Left ventricle myocardium inferior (tissue), 1 donor: ENCODE results near the gene LMLN. TPM values are rescaled to one million over a fixed set of nuclear protein-coding genes. Genes with fewer than 3 reads are reported as not detected.

Source experiments
- DNase-seq: peaks from one replicate; pipeline ENCODE4 v3.0.0-alpha.2; 2020
- H3K27ac ChIP-seq: fragments of 200-600 bp; replicated peaks from 2 replicates; pipeline ENCODE4 v1.8.0; 2021
- H3K27me3 ChIP-seq: fragments of 200-600 bp; 2 replicates; pipeline ENCODE4 v1.8.0; 2021; ENCODE audit warnings: low read depth
- H3K36me3 ChIP-seq: fragments of 200-600 bp; 2 replicates; pipeline ENCODE4 v1.8.0; 2021
- H3K4me1 ChIP-seq: fragments of 200-600 bp; 2 replicates; pipeline ENCODE4 v1.8.0; 2021
- H3K4me3 ChIP-seq: fragments of 200-600 bp; 2 replicates; pipeline ENCODE4 v1.8.0; 2021; ENCODE audit warnings: mild to moderate bottlenecking, moderate library complexity
- H3K9me3 ChIP-seq: fragments of 200-600 bp; replicated peaks from 2 replicates; pipeline ENCODE4 v1.8.0; 2021
- CTCF ChIP-seq: fragments of 200-600 bp; IDR thresholded peaks from 2 replicates; pipeline ENCODE4 v1.8.0; 2021; ENCODE audit warnings: antibody characterized with exemption, mild to moderate bottlenecking, borderline replicate concordance
- intact Hi-C: fragments of 100-400 bp; cut with micrococcal nuclease; formaldehyde crosslinking; loops from one replicate; pipeline ENCODE4 v1.11.0; 2022
- total RNA-seq: library from RNA; stranded (reverse); fragmentation: NEBNext Ultra II Directional; extraction: Animal tissue kit (Norgen Biotek cat#: 25700); gene quantifications from one replicate; pipeline ENCODE4 v1.2.1, GENCODE V29; 2021
- donor health status: DM: no; HTN: yes; CAD: no; lungs with severe emphysema.

Gene LMLN
- total RNA-seq, 1 donor from 2014 or later, result 10.6 TPM

DNA sequence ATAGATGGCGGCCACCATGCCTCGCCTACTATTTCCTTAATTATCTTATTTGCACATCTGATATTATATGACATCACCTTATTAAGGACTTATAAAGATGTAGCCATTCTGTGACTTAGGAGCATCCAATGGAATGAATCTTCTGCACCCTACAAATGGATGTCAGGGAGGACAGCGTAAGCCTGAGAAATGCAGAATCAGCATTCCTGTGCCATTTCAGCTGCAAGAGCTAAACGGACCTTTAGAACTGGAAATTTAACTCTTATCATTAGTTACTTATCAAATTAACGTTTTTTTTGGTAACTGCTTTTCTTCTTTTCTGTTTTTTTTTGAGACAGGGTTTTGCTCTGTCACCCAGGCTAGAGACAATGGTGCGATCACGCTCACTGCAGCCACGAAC is 65.6 kb downstream of the LMLN start:
- no peak overlapping the region for H3K27ac ChIP-seq
- TF ChIP-seq CTCF, result no peak
- H3K4me3 ChIP-seq, result no peak overlapping the region
- peaks cover 38% of the 10 kb centered on the region for H3K36me3 ChIP-seq
- intact Hi-C loops, result no loop called here
- no peaks in the 10 kb centered on the region for H3K9me3 ChIP-seq
- DNase-seq, result no peak
- H3K4me1 ChIP-seq, result no peaks in the 10 kb centered on the region
- H3K27me3 ChIP-seq, result no peaks in the 10 kb centered on the region

DNA sequence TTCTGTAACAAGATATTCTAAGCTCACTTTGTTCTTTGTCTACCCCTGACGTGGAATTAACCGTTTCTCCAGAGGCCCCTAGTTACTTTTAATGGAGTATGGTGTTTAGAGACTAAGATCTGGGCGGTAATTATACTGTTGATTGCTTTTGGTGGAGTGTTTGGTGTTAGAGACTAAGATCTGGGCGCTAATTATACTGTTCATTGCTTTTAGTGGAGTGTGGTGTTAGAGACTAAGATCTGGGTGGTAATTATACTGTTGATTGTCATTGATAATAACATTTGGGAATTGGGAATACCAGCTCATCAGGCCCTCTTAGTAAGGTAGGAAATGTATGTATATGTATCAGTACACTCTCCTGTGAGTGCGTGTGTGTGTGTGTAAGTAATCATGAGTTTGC is 66.6 kb downstream of the LMLN start:
- Histone ChIP-seq H3K9me3 (no peaks in the 10 kb centered on the region), H3K4me3 (no peak overlapping the region), H3K36me3 (peaks cover 35% of the 10 kb centered on the region), H3K27ac (no peak overlapping the region), H3K4me1 (peaks cover 6% of the 10 kb centered on the region), H3K27me3 (no peaks in the 10 kb centered on the region)
- no peak for TF ChIP-seq CTCF
- intact Hi-C loops, result no loop called here
- no peak for DNase-seq

DNA sequence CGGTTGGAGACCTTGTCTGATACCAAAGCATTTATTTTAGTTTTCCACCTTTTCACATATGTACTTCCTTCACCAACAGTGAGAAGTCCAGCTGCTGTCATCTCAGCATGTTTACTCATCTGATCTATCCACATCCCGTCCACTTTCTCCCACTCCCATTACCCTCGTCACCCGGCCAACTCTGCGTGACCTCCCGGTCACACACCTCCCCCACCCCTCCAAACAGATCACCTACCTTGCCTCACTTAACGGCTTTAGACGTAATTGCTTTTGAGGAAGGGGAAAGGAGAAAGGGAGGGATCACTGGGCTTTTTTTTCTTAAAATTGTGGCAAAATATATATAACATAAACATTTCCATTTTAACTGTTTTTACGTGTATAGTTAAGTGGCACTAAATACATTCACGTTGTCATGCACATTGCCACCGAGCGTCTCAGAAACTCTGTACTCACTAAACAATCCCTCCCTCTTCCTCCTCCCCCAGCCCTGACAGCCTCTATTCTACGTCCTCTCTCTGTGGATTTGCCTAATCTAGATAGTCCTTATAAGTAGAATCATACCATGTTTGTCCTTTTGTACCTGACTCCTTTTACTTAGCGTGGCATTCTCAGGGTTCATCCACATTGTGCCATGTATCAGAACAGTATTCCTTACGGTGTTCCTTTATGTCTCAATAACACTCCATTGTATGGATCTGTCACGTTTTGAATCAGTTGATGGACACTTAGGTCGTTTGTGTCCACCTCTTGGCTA is 67.2 kb downstream of the LMLN start:
- TF ChIP-seq CTCF, result no peak
- H3K9me3 ChIP-seq, result no peaks in the 10 kb centered on the region
- no peak overlapping the region for H3K27ac ChIP-seq
- no peak overlapping the region for H3K4me3 ChIP-seq
- no peak for DNase-seq
- intact Hi-C loops, result no loop called here
- H3K27me3 ChIP-seq, result no peaks in the 10 kb centered on the region
- H3K36me3 ChIP-seq, result peaks cover 30% of the 10 kb centered on the region
- H3K4me1 ChIP-seq, result peaks cover 12% of the 10 kb centered on the region

DNA sequence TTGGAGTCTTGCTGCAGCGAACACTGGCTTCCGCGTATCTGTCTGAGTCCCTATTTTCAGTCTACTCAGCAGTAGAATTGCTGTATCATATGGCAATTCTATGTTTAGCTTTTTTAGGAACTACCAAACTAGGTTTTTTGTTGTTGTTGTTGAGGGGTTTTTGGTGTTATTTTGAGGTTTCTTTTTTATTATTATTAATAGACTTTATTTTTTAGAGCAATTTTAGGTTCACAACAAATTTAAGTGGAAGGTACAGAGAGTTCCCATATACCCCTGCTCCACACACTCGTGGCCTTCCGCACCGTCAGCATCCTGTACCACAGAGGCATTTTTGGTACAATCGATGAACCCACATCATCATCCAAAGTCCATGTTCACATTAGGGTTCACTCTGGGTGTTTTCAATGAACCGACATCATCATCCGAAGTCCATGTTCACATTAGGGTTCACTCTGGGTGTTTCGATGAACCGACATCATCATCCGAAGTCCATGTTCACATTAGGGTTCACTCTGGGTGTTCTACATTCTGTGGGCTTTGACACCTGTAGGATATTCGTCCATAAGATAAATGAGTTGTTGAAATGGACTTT is 67.9 kb downstream of the LMLN start:
- Histone ChIP-seq H3K4me1 (peaks cover 18% of the 10 kb centered on the region), H3K4me3 (no peak overlapping the region), H3K27ac (no peak overlapping the region), H3K36me3 (peaks cover 23% of the 10 kb centered on the region), H3K27me3 (no peaks in the 10 kb centered on the region), H3K9me3 (no peaks in the 10 kb centered on the region)
- intact Hi-C loops, result no loop called here
- no peak for DNase-seq
- TF ChIP-seq CTCF, result no peak

- H3K36me3 ChIP-seq, result peaks cover 15% of the 10 kb centered on the region
- no peak for DNase-seq
- intact Hi-C loops, result no loop called here
- no peaks in the 10 kb centered on the region for H3K27me3 ChIP-seq
- H3K27ac ChIP-seq, result no peak overlapping the region
- TF ChIP-seq CTCF, result no peak
- no peak overlapping the region for H3K4me3 ChIP-seq
- H3K4me1 ChIP-seq, result peaks cover 19% of the 10 kb centered on the region
- no peaks in the 10 kb centered on the region for H3K9me3 ChIP-seq
These were observed 68.7 kb downstream of the LMLN start for GRCh38 chr3:198028718-198029117.
